GM18867 (cell line): ENCODE measurements around the gene OAS3.
"Not testable (repeated sequence)": the region's sequence is repeated elsewhere in the genome, so short reads cannot be mapped to it uniquely, and the experiment has no call there.

Source experiments
- ATAC-seq: cut with Tn5 transposase; IDR thresholded peaks from one replicate; pipeline ENCODE4 v1.9.1; 2021; ENCODE audit warnings: mild to moderate bottlenecking, moderate library complexity; ENCODE audit not compliant: unreplicated experiment

OAS3 gene, protein sequence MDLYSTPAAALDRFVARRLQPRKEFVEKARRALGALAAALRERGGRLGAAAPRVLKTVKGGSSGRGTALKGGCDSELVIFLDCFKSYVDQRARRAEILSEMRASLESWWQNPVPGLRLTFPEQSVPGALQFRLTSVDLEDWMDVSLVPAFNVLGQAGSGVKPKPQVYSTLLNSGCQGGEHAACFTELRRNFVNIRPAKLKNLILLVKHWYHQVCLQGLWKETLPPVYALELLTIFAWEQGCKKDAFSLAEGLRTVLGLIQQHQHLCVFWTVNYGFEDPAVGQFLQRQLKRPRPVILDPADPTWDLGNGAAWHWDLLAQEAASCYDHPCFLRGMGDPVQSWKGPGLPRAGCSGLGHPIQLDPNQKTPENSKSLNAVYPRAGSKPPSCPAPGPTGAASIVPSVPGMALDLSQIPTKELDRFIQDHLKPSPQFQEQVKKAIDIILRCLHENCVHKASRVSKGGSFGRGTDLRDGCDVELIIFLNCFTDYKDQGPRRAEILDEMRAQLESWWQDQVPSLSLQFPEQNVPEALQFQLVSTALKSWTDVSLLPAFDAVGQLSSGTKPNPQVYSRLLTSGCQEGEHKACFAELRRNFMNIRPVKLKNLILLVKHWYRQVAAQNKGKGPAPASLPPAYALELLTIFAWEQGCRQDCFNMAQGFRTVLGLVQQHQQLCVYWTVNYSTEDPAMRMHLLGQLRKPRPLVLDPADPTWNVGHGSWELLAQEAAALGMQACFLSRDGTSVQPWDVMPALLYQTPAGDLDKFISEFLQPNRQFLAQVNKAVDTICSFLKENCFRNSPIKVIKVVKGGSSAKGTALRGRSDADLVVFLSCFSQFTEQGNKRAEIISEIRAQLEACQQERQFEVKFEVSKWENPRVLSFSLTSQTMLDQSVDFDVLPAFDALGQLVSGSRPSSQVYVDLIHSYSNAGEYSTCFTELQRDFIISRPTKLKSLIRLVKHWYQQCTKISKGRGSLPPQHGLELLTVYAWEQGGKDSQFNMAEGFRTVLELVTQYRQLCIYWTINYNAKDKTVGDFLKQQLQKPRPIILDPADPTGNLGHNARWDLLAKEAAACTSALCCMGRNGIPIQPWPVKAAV

DNA sequence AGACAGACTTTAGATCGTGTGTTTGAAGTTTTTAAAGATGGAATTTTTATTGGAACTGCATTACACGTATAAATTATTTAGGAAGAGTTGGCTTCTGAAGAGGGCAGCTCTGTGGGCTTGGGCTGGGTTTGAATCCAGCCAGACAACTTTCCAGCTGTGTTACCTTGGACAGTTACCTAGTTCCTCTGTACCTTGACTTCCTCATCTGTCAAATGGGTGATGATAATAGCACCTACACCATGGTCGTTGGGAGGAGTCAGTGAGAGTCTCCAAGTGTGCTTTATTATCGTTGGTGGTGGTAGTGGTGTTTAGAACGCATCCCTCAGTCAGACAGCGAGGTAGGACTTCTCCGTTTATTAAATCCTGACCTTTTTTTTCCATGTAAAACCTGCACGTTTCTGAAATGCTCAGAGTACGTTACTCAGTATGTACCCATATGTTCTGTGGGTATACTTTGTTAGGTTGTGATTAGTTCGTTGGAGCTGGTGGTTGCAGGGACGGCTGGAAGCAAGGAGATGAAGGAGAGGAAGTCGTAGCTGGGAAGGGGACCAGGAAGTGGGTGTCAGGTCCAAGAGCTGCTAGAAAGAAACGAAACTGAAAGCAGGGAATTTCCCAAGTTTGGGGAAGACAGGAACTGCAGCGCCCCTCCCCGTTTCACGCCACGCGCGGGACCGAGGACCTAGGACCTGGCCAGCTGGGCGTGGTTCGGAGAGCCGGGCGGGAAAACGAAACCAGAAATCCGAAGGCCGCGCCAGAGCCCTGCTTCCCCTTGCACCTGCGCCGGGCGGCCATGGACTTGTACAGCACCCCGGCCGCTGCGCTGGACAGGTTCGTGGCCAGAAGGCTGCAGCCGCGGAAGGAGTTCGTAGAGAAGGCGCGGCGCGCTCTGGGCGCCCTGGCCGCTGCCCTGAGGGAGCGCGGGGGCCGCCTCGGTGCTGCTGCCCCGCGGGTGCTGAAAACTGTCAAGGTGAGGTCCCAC, at the start of gene OAS3:
Gene OAS3, plus strand, starts transcription at position 734 of the 979 bp plus-strand sequence. Its CDS starts 57 bp downstream, at position 791.
- ATAC-seq: peak; percentile 45

DNA sequence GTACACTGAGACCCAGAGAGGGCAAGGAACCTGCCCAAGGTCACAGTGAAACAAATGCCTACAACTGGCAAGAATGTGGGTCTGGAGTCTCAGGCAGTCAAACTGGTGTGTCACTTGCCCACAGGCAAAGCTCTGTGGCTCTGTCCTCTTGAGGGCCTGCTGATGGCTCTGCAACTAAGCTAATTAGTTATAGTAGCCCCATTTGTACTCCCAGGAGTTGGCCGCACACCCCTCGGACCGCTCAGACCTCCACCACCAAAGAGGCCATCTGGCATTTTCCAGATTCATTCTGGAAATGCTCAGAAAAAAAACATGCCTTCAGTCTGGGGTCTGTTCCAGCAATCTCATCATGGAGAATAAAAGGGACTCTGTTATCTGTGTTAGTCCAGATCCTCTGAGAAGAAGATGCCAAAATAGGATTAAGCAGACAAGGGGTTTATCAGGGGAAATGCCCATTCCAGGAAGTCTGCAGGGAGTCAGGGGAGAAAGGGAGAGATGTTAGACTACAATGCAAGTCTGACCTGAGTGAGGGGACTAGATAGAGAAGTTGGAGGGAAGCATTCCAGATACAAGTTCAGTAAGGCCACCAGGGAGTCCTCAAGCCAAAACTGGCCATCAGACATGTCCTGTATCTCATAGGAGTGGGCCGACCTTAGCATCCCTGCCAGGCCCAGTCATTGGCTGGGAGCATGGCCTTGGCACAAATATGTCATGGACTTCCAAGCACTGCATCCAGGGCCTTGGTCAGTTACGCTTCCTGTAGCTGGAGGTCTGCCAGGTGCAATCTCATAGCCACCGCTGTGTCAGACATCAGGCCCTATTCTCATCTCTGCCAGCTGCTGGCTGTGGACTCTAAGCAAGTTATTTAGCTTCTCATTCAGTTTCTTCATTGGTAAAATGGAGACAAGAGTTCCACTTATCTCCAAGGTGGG, 46.9 kb upstream of the OAS3 start:
- no peak for ATAC-seq

DNA sequence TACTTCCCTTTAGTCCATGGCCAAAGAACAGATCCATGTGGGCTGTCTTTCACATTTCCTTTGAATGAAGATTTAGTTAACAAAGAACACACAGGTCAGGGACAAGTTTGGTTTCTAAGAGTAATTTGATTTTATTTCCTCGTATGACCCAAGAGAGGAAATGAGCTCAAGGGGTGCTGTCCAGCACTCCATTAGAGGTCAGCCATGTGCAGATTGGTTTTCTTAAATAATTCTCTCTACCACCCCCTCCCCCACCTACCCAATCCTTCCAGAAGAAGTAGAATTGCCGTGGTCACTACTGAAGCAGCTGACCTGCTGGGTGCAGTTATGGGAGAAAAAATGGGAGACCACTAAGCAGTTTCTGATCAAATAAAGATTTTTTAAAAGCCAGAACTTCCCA, 45.4 kb upstream of the OAS3 start:
- no peak for ATAC-seq

DNA sequence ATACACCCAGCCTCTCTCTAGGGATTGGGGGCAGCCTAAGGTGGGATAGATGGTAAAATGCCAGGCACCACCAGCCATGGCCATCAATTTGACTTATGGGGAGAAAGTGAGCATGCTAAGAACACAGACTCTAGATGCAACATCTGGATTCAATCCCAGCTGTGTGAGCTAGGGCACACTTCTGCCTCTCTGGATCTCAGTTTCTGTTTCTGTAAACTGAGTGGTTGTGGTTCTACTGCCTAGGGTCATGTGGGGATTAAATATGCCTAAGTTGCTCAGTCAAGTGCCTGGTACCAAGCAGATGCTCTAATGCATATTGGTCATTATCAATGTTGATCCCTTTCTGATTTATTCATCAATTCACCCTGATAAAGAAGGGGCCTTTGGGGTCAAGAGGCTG, 44.1 kb upstream of the OAS3 start:
- peak; percentile 62 for ATAC-seq

DNA sequence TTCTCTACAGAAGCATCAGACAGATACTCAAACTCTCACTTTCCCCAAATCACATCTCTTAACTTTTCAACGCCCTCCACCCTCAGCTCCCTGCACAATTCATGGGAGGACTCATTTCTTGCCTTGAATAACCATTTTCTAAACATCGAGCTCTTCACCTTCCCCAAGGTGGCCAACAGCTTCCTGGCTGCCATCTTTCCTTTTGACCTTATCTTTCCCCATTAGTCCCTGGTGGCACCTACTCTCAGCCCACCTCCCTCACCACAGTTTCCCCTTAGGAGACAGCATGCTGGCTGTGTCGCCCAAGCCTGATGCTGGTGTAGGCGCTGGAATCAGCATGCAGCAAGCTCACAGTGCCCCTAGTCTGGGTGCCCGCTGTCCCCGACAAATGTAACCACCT, 39.9 kb upstream of the OAS3 start:
- no peak for ATAC-seq

DNA sequence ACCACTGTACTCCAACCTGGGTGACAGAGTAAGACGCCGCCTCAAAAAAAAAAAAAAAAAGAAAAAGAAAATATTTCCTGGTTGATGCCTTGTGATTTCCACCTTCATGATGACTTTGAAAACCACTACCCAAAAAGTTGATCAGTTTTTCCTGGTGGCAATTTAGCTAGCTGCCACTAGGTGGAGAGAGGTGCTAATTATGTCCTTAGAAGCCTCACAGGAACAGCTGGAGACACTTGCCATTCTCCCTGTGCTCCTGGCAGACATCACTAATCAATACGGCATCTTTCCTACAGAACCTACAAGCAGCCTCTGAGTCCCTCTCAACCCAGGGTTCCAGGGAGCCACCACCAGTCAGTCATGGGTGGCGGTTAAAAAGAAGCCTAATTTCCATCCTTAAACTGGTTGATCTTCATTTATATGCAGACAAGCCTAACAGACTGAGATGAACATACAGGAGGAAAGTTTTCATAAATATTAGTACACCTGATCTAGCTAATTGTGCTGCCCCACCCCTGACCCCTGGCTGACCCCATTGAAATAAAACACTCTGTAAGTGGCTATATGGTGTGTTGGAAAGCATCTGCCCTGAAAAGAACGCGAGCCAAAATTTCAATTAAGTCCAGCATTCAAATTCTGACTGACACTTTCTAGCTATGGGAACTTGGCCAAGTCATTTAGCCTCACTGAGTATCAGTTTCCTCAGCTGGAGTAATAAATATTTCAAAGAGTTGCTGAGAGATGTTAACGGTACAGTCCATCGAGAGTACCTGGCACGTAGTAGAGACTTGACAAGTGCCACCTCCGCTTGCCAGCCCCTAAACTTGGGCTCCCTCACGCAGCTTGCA, 37.8 kb upstream of the OAS3 start:
- ATAC-seq: no peak

DNA sequence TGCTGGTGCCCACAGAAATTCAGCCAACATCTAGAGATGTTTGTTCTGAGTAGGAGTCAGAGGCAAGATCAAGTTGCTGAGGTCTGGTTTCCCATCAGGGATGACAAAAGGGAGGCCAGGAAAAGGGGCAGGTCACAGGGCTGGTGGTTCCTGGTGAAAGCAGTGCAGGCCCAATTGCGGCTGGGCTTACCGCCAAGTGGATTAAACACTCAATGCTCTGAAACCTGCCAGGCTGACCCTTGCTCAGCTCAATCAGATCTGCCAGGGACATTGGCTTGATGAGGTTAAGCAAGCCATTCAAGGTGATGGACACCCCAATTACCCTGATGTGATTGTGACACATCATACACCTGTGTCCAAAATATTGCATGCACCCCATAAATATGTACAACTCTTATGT, 37.0 kb upstream of the OAS3 start:
- ATAC-seq: no peak

DNA sequence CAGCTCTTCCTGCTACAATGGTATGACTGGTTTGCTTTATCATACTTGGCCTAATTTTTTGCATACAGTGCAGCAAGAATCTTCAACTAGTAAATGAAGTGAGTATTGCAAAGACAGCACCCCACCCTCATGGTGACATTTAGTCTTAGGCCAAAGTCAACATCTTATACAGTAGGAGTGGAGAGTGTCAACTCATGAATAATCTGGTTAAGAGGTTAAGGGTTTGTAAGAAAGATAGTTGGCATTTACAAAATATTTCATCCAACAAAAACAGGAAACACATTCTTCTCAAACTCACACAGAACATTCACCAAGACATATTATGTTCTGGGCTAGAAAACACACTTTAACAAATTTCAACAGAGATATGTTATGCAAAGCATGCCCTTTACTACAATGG, 33.7 kb upstream of the OAS3 start:
- ATAC-seq: no peak

DNA sequence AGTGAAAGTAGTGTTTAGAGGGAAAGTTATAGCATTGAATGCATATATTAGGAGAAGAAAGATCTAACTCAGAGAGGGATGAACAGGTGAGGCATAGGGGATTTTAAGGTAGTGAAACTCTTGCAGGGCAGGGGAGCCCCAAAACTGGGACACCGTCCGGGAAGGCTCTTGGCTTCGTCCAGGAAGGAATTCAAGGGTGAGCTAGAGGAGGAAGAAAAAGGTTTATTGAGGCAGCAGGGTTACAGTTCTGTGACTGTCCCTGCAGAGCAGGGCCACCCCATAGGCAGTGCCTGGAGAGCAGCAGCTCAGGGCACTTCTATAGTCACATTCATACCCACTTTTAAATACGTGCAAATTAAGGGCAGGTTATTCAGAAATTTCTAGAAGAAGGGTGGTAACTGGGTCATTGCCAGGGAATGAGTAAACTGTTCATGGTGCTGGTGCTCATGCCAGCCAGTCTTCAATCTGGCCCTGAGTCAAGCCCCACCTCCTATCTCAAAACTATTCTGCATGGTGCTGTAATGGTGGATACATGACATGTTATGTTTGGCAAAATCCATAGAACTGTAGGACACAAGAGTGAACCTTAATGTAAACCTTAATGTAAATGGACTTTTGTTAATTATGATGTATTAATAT, 32.7 kb upstream of the OAS3 start:
- no peak for ATAC-seq

DNA sequence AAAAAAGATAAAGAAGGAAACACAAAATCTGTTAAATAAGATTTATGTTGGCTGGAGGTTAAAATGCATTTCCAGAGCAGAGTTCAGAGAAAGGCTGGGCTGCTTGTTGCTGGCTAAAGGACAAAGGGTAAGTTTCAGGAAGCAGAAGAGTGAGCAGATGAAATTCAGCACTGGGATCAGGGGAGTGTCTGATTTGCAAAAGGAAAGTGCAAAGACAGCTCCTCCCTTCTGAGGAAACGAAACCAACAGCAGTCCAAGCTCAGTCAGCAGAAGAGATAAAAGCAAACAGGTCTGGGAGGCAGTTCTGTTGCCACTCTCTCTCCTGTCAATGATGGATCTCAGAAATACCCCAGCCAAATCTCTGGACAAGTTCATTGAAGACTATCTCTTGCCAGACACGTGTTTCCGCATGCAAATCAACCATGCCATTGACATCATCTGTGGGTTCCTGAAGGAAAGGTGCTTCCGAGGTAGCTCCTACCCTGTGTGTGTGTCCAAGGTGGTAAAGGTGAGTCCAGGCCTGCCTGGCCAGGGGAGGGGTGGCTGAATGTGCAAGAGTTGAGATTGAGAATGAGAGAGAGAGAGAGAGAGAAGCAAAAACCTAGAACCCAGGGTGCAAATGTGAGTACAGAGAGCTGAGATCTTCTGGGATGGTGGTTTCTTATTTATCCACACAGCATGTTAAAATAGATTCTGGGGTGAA, 31.4 kb upstream of the OAS3 start, which contains the start of gene OAS1:
Gene OAS1, plus strand, starts transcription at position 251 of the 703 bp plus-strand sequence. Its CDS starts 78 bp downstream, at position 329.
- ATAC-seq: peak; percentile 68

DNA sequence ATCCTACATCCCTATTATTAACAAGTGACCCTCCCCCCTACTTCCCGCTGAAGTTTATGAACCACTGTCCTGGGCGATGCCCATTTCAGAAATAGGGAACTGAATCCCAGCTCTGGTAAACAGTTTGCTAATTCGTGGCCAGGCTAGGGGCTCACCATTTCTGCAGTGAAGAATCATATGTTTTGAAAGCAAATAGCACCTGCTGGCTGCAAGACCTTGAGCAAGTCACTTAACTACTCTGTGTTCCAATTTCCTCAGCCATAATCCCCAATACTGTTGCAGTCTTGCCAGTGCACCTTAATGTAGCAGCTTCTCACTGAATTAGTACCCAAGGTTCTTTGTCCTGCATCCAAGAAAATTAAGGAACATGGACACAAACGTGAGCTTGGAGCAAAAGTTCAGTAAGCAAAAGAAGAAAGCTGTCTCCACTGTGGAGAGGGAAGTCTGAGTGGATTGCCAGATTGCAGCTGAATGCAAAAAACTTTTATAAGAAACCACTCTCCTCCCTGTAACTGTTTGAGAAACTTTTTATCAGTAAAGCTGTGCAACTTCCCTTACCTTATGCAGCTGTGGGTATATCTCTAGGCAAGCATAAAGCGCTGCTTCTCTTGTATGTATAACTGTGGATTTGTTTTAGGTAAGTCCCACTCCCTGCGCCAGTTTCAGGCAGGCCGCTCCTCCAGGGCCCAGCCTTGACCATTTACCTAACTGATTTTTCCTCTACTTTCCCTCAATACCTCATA, 30.7 kb upstream of the OAS3 start:
- peak; percentile 58 for ATAC-seq

DNA sequence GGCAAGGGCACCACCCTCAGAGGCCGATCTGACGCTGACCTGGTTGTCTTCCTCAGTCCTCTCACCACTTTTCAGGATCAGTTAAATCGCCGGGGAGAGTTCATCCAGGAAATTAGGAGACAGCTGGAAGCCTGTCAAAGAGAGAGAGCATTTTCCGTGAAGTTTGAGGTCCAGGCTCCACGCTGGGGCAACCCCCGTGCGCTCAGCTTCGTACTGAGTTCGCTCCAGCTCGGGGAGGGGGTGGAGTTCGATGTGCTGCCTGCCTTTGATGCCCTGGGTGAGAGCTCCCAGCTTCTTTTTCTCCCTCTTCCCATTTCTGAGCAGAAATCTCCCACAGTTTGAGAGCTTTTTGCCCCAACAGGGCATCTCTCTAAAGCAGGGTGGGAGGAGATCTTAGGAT, 29.7 kb upstream of the OAS3 start:
- no peak for ATAC-seq

DNA sequence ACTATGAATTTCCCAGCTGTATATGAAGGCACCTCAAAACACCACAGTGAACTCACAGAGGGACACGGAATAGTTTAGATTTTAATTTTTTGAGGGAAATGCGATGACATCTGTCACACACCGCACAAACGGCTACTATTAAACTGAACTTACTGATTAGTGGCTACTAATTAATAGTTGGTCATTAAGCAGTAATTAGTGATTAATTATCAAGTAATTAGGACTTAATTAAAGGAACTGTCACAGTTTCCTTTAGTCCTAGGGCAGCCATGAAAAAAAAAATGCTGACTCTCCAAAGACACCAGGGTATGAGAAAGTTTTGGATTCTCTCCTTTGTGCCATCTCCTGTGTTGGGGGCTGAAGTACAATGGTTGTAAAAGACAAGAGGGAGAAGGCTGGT, 28.6 kb upstream of the OAS3 start:
- no peak for ATAC-seq

DNA sequence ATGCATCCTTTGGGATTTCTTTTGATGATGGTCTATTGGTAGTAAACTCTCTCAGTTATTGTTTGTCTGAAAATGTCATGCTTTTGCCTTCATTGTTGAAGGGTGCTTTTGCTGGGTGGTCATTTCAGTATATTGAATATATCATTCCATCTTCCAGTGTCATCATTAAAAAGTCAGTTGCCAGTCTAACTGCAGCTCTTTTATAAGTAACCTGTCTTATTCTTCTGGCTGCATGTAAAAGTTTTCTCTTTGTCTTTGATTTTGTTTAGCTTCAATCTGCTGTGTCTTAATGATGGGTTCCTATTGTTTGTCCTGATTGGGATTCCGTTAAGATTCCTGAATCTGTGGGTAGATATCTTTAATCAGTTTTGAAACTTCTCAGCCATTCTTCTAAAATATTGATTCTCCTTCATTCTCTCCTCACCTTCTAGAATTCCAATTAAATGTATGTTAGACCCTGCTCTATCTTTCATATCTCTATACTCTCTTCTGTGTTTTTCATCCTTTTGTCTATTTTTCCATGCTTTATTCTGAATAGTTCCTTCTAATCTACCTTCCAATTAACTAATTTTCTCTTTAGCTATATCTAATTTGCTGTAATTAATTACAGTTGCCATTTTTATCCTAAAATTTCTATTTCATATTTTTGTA, 25.1 kb upstream of the OAS3 start:
- no peak for ATAC-seq

DNA sequence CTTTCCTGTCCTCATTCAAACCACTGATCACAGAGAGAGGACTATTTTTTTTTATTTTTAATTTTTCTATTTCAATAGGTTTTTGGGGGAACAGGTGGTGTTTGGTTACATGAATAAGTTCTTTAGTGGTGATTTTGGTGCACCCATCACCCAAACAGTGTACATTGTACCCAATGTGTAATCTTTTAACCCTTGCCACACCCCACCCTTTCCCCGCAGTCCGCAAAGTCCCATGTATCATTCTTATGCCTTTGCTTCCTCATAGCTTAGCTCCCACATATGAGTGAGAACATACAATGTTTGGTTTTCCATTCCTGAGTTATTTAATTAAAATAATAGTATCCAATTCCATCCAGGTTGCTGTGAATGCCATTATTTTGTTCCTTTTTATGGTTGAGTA, 24.4 kb upstream of the OAS3 start:
- not testable (repeated sequence) for ATAC-seq

DNA sequence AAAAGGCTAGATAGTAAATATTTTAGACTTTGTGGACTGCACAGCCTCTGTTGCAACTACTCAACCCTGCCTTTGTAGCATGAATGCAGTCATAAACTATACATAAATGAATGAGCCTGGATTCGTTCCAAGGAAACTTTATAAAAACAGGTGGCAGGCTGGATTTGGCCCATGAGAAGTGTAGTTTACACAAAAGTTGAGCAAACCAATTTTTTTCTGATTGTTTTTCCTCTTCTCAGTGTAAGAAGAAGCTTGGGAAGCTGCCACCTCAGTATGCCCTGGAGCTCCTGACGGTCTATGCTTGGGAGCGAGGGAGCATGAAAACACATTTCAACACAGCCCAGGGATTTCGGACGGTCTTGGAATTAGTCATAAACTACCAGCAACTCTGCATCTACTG, 22.0 kb upstream of the OAS3 start:
- no peak for ATAC-seq
